ENCODE data around the gene MED15.
"Not testable (repeated sequence)": the region's sequence is repeated elsewhere in the genome, so short reads cannot be mapped to it uniquely, and the experiment has no call there.

MED15 gene

DNA sequence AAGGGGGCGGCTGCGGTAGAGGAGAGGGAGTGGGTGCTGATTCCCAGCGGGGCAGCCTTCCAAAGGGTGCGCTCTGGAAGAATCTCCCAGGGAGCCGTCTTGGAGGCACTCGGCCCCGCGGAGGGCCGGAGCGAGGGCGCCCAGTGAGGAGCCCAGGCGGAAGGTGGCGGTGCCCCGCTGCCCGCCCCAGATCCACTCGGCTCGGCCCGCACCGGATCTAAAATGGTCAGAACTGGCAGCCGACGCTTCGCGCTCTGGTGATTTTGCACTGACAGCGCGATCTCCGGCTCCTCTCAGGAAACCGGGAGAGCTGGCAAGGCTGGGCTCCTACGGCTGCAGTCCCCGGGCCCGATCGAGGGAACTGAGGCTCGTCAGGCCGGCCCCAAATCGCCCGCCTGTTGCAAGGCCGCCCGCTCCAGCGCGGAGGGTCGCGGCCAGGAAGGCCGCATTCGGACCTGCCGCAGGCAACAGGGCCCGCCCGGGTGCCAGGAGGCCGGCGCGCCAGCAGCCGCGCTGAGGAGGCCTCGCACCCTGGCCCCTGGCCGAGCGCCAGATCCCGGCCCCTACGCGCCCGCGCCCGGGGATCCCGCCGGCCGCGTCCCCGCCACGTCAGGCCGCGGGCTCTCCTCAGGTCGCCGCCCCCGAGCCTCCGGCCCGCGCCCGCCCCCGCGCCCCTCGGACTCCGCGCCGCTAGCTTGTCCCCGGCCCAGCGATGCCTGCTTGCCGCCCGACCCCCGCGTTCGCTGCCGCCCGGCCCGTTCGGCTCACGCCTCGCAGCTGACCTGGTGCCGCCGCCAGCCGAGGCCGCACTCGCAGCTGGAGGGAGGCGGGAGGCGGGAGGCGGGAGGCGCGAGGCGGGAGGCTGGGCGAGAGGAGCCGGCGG lies 12.2 kb upstream of the MED15 start, which contains the start of gene KLHL22:
KLHL22 (minus strand) TSS at position 818 of the 883 bp plus-strand sequence. CDS start 6,584 bp downstream, outside the sequence.
- Mint-ChIP-seq H3K36me3 (no peaks in the 10 kb centered on the region), H3K9me3 (ENCODE audit: low read depth) (no peaks in the 10 kb centered on the region), H3K27ac (peak within 1 kb of the TSS; percentile 83), H3K4me3 (peak within 1 kb of the TSS; percentile 91), H3K4me1 (ENCODE audit: low read depth) (peaks cover 43% of the 10 kb centered on the region), H3K27me3 (no peaks in the 10 kb centered on the region)

DNA sequence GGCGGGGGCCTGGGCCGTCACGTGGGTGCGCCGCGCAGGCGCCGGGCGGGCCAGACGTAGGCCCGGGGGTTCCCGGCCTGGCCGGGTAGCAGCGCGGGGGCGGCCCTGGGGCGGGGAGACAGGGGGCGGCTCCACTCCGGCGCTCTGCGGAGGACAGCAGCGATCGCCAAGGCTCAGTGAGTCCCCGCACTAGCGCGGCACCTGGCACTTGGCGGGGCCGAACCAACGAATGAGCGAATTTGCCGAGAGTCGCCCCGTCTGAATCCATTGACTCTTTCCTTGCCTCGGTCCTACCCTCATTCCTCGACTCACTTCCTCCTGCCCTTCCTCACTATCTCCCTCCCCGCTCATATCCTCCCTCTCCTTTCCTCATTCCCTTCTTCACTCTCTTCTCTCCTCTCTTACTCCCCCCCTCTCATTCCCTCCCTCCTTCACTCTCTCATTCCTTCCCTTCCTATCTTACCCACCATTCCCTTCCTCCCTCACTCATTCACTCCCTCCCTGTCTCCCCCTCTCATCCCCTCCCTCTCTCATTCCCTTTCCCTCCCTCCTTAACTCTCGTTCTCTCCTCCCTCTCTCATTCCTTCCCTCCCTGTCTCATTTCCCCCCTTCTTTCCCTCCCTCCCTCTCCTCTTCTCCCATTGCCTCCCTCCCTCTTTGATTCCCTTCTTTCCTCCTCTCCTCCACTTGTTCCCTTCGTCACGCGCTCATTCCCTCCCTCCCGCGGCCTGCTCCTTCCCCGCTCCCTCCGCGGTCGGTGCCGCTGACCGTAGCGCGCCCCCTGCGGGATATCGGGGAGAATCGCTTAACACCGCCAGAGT lies 11.3 kb upstream of the MED15 start:
- peaks cover 1% of the 10 kb centered on the region for H3K36me3 Mint-ChIP-seq
- peak overlapping the region; percentile 83 for H3K27ac Mint-ChIP-seq
- no peaks in the 10 kb centered on the region for H3K27me3 Mint-ChIP-seq
- peak overlapping the region; percentile 91 for H3K4me3 Mint-ChIP-seq
- H3K4me1 Mint-ChIP-seq (ENCODE audit: low read depth): peaks cover 35% of the 10 kb centered on the region
- H3K9me3 Mint-ChIP-seq (ENCODE audit: low read depth): no peaks in the 10 kb centered on the region

DNA sequence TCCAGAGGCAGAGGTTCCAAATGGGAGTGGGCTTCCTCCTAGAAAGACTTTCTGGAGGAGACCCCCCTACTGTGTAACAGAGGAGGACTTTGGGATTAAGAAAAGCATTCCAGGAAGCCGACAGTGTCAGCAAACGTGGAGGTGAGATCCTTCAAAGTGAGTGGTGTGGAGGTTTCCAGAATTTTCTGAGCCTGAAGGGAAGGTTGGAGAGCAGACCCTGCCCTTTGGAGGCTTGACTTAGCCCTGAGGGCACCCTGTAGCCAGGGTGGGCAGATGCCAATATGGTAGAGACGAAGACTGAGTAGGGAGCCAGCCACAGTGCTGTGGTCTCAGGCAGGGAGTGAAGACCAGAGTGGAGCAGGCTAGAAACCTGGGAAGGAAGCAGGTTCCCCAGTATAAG lies 10.0 kb upstream of the MED15 start:
- peaks cover 3% of the 10 kb centered on the region for H3K36me3 Mint-ChIP-seq
- no peak overlapping the region for H3K4me3 Mint-ChIP-seq
- no peak overlapping the region for H3K27ac Mint-ChIP-seq
- H3K9me3 Mint-ChIP-seq (ENCODE audit: low read depth): no peaks in the 10 kb centered on the region
- no peaks in the 10 kb centered on the region for H3K27me3 Mint-ChIP-seq
- H3K4me1 Mint-ChIP-seq (ENCODE audit: low read depth): peaks cover 23% of the 10 kb centered on the region

DNA sequence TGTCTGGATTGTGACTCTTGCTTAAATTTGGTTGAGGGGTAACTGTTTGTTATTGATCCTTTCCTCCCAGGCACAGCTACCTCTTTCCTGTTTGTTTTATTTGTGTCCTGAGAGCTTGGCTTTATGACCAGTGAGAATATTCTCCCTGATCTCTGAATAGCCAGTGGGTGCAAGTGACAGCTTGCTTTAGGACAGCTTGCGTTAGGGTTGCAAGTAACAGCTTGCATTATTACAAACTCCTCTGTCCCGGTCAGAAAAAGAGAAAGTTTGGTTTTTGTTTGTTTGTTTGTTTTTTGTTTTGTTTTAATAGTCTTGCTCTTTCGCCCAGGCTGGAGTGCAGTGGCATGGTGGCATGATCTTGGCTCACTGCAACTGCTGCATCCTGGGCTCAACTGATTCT lies 8.5 kb upstream of the MED15 start:
- Mint-ChIP-seq H3K27me3 (no peaks in the 10 kb centered on the region), H3K4me1 (ENCODE audit: low read depth) (peaks cover 14% of the 10 kb centered on the region), H3K9me3 (ENCODE audit: low read depth) (no peaks in the 10 kb centered on the region), H3K27ac (no peak overlapping the region), H3K4me3 (no peak overlapping the region), H3K36me3 (peaks cover 3% of the 10 kb centered on the region)

DNA sequence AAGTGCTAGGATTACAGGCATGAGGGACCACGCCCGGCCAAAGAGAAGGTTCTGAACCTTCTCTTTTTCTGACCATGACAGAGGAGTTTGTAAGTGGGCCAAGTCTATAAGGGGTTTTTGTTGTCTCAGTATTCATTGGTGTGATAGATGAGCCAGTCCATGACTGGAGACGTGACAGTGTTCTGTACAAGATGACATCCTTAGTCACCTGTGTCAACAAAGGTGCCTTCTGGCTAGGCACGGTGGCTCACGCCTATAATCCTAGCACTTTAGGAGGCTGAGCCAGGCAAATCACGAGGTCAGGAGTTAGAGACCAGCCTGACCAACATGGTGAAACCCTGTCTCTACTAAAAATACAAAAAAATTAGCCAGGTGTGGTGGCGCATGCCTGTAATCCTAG lies 7.6 kb upstream of the MED15 start:
- Mint-ChIP-seq H3K36me3 (peaks cover 3% of the 10 kb centered on the region), H3K4me1 (ENCODE audit: low read depth) (peaks cover 8% of the 10 kb centered on the region), H3K27ac (no peak overlapping the region), H3K9me3 (ENCODE audit: low read depth) (no peaks in the 10 kb centered on the region), H3K27me3 (no peaks in the 10 kb centered on the region), H3K4me3 (no peak overlapping the region)

DNA sequence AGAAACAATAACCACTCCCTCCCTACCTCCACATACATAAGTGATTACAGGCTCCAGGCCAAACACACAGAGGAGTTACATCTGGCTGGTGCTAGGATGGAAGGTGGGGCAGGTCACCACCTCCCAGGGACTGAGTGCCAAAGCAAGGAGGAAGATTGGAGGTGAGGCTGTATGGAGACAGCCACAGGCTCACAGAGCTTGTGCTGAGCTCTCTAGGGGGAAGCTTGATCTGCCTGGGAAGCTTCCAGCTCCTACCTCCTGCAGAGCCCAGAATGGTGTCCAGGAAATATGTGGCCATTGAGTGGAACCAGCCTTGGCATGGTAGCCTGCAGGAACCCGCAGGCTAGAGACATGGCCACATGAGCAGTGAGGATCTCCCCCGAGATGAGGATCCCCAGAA lies 3.6 kb upstream of the MED15 start:
- Mint-ChIP-seq H3K4me1 (ENCODE audit: low read depth) (peaks cover 16% of the 10 kb centered on the region), H3K4me3 (no peak overlapping the region), H3K9me3 (ENCODE audit: low read depth) (no peaks in the 10 kb centered on the region), H3K27ac (no peak overlapping the region), H3K36me3 (peaks cover 3% of the 10 kb centered on the region), H3K27me3 (no peaks in the 10 kb centered on the region)

DNA sequence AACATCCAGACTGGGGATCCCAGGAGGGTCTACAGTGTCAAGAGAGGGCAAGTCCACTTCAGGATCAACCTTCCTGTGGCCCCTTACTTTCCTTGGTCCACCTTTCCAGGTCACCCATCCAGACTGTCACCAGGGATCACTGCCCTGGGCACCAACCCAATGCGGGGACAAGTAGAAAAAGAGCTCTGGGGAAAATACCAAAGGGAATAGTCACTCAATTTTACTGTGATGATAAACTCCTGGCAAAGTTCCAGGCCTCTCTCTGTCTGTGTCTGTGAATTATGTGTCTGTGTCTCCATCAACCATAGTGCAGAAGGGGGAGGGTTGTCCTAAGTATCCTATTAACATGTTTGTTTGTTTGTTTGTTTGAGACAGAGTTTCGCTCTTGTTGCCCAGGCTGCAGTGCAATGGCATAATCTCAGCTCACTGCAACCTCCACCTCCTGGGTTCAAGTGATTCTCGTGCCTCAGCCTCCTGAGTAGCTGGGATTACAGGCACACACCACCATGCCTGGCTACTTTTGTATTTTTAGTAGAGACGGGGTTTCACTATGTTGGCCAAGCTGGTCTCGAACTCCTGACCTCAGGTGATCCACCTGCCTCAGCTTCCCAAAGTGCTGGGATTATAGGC lies 3.0 kb upstream of the MED15 start:
- not testable (repeated sequence) for H3K36me3 Mint-ChIP-seq; H3K27ac Mint-ChIP-seq; H3K4me3 Mint-ChIP-seq; H3K27me3 Mint-ChIP-seq; H3K9me3 Mint-ChIP-seq (ENCODE audit: low read depth)
- peaks cover 22% of the 10 kb centered on the region for H3K4me1 Mint-ChIP-seq (ENCODE audit: low read depth)

DNA sequence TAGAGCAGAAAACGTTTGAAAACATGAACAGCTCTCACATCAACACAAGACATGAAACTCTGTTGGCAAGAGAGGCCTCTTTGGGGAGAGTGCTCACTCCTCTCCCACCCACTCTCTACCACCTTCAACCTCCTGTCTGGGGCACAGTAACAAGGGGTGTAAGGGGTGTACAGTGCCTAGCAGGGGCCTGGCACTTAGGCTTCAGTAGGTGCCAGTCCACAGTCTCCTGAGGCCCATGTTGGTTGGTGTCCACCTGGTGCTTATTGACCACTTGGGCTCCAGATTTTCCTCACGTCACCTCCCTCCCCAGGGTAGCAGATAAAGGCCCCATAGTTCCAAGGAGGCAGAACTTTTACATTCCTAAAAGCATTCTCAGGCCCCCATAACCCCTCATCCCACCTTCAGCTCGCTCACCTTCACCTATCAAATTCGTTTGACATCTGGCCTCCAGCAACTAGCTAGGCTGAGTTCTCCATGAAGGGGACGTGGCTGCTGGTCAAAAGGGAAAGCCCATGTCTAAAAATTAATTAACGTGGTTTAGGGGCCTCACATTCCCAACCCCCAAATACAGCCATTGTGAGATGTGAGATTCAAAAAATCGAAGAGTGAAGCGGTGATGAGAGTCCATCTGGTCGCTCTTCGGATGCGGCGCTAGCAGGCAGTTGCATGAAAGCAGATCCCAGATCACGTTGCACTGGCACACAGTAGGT lies 712 bp upstream of the MED15 start:
- H3K27me3 Mint-ChIP-seq: no peaks in the 10 kb centered on the region
- peak overlapping the region; percentile 97 for H3K27ac Mint-ChIP-seq
- H3K36me3 Mint-ChIP-seq: peaks cover 3% of the 10 kb centered on the region
- no peaks in the 10 kb centered on the region for H3K9me3 Mint-ChIP-seq (ENCODE audit: low read depth)
- H3K4me1 Mint-ChIP-seq (ENCODE audit: low read depth): peaks cover 44% of the 10 kb centered on the region
- H3K4me3 Mint-ChIP-seq: peak overlapping the region; percentile 98

DNA sequence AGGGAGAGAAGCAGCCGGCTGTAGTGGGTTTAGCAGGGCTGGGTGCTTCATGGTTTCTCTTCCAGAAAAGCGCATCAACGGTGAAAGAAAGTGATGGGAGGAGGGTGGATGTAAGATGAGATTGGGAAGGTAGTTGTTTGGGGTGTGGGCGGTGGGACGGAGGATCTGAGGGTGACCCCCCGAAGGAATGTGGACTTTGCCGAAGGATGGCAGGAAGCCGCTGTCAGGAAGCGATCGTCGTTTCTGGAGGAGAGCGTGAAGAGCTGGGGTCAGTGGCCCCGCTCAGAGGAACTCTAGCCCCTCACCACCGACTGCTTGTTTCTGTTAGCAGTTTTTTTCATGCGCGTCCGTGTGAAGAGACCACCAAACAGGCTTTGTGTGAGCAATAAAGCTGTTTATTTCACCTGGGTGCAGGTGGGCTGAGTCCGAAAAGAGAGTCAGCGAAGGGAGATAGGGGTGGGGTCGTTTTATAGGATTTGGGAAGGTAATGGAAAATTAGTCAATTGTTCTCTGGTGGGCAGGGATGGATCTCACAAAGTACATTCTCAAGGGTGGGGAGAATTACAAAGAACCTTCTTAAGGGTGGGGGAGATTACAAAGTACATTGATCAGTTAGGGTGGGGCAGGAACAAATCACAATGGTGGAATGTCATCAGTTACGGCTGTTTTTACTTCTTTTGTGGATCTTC lies 801 bp downstream of the MED15 start:
- Mint-ChIP-seq H3K4me1 (ENCODE audit: low read depth) (peaks cover 52% of the 10 kb centered on the region), H3K27ac (peak overlapping the region; percentile 97), H3K4me3 (peak overlapping the region; percentile 98)
- H3K36me3 Mint-ChIP-seq; H3K27me3 Mint-ChIP-seq; H3K9me3 Mint-ChIP-seq (ENCODE audit: low read depth): not testable (repeated sequence)

DNA sequence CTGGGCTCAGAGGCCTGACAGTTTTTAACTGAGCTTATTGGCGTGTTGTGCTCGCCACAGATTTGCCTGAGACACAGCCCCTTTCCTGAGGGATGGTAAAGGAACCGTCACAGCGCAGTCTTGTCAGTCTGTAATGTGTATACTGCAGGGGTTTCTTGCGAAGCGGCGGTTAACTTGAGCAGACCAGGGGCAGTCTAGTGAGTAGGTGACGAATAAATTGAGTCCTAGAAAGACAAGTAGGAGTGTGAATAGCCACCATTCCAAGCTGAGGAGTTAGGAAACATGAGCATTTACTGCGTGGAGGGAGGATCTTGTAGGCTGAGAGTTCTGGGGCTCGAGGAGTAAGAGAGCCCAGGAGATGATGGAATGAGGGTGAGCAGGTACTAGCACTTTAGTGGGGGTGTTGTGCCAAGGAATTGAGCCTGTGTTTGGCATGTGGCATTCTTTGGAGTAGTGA lies 1.4 kb downstream of the MED15 start:
- no peaks in the 10 kb centered on the region for H3K27me3 Mint-ChIP-seq
- H3K27ac Mint-ChIP-seq: peak overlapping the region; percentile 97
- H3K4me3 Mint-ChIP-seq: peak overlapping the region; percentile 98
- H3K4me1 Mint-ChIP-seq (ENCODE audit: low read depth): peaks cover 57% of the 10 kb centered on the region
- peaks cover 3% of the 10 kb centered on the region for H3K36me3 Mint-ChIP-seq
- no peaks in the 10 kb centered on the region for H3K9me3 Mint-ChIP-seq (ENCODE audit: low read depth)

DNA sequence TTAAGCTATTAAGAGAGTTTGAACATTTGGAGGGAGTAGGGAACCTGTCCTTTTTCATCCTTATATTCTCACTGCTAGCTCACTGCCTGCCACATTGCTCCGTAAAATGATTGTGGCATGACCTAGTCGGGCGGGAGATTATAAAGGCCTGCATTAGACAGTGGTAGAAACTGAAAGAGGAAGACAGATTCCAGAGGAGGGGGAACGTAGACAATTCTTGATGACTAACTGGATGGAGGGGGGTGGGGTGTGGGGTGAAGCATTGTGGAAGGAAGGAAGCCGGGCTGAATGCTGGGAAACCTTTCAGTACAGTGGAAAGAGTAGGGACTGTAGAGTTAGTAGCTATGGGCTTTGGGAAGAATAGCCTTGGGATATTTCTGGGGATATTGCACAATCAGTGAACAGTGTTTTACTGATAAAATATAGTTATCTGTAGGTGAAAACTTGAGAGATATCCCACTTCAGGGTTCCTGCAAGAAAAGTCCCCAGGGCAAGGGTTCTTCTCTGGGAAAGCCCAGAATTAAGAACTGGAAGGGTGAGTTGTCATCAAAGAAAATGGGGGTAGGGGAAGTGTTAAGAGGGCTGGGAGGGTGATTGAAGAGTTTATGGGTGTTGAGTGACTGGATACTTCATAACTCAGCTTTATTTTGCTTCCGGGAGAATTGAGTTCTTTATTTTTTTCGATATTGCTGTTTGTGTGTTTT lies 2.1 kb downstream of the MED15 start:
- H3K4me3 Mint-ChIP-seq: peak overlapping the region; percentile 98
- H3K4me1 Mint-ChIP-seq (ENCODE audit: low read depth): peaks cover 64% of the 10 kb centered on the region
- peaks cover 3% of the 10 kb centered on the region for H3K36me3 Mint-ChIP-seq

DNA sequence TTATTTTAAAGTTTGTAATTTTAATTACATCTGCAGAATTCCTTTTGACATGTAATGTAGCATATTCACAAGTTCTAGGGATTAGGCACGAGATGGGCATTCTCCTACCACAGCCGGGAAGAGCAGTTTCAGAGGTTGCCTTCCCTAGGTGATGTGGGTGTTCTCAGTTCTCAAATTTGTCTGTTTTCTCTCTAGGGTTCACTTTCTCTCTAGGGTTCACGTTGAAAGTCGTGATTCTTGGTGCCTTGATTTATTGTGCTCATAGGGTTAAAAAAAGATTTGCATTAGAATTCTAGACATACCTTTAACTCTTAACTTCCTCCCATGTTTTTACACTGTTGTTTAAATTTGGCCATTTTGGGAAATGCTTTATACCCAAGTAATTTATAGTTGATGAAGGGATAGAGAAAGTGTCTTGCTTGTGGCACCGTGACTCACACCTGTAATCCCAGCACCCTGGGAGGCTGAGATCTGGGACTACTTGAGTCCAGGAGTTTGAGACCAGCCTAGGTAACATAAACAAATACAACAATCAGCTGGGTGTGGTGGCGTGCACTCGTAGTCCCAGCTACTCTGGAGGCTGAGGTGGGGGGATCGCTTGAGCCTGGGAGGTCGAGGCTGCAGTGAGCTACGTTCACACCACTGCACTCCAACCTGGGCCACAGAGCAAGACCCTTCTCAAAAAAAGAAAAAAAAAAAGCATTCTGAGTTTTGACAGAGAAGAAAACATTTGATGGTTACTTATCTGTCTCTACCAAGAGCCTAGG lies 3.6 kb downstream of the MED15 start:
- H3K36me3 Mint-ChIP-seq: peaks cover 7% of the 10 kb centered on the region
- H3K4me3 Mint-ChIP-seq: peak overlapping the region; percentile 98
- peaks cover 74% of the 10 kb centered on the region for H3K4me1 Mint-ChIP-seq (ENCODE audit: low read depth)
- peak overlapping the region; percentile 64 for H3K27ac Mint-ChIP-seq
- H3K9me3 Mint-ChIP-seq (ENCODE audit: low read depth): no peaks in the 10 kb centered on the region
- no peaks in the 10 kb centered on the region for H3K27me3 Mint-ChIP-seq

More for the DNA sequence above, 2.1 kb downstream of the MED15 start:
- no peaks in the 10 kb centered on the region for H3K9me3 Mint-ChIP-seq (ENCODE audit: low read depth)
- no peaks in the 10 kb centered on the region for H3K27me3 Mint-ChIP-seq
- H3K27ac Mint-ChIP-seq: peak overlapping the region; percentile 97
